T-helper 2 cell treated with Interferon-gamma antibody and Interleukin-4, amounts not matched to agents 100 ng/mL and 5 ng/mL, for 36 hours (primary cell): ENCODE measurements around the gene JPT1. TPM values are rescaled to one million over a fixed set of nuclear protein-coding genes. Genes with fewer than 3 reads are reported as not detected.
"Not testable (repeated sequence)": the region's sequence is repeated elsewhere in the genome, so short reads cannot be mapped to it uniquely, and the experiment has no call there.

Experiments
- intact Hi-C: fragments of 100-400 bp; cut with micrococcal nuclease; formaldehyde crosslinking; loops from one replicate; pipeline ENCODE4 v1.15.1; 2023
- total RNA-seq: library from RNA; stranded (reverse); gene quantifications from 2 replicates; pipeline ENCODE4 v1.2.3, GENCODE V29; 2022

Gene JPT1
- total RNA-seq, 1 donor from 2014 or later: 259 TPM

DNA sequence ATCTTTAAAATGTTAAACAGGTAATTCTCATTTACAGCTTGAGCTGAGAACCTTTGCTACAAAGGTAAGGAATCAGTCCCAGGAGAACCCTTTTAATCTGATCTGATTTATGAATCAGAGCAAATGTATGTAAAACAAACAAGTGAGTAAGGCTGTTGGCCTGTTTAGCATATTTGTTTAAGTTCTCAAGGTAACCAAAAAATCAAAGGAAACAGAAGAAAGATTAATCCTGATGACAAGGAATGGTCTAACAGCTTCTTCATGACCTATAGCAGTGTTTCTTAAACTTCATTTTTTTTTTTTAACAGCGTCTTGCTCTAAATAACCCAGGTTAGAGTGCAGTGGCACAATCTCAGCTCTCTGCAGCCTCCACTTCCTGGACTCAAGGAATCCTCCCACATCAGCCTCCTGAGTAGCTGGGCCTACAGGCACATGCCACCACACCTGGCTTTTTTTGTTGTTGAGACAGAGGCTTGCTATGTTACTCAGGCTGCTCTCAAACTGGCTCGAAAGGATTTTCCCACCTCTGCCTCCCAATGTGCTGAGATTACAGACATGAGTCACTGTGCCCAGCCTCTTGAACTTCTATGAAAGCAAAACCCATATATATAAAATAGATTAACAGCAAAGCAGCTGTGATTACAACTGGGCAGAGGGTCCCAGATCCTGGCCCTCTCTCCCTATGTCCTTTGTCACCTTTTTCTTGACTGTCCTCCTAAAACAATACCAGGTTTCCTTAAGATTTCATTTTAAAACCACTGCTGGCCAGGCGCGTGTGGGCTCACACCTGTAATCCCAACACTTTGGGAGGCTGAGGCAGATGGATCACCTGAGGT lies 5.1 kb upstream of the JPT1 start:
- intact Hi-C loops: no loop called here

DNA sequence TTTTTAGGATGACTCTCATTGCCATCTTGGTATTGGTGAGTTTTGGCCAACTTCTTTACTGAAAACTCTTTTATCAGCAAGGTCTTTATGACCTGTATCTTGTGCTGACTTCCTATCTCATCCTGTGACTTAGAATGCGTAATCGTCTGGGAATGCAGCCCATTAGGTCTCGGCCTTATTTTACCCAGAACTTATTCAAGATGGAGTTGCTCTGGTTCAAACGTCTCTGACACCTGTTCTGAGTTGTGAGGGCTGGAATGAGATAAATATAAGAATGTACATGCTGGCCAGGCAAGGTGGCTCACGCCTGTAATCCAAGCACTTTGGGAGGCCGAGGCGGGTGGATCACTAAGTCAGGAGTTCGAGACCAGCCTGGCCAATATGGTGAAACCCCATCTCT lies 4.2 kb upstream of the JPT1 start:
- intact Hi-C loops: not testable (repeated sequence)

DNA sequence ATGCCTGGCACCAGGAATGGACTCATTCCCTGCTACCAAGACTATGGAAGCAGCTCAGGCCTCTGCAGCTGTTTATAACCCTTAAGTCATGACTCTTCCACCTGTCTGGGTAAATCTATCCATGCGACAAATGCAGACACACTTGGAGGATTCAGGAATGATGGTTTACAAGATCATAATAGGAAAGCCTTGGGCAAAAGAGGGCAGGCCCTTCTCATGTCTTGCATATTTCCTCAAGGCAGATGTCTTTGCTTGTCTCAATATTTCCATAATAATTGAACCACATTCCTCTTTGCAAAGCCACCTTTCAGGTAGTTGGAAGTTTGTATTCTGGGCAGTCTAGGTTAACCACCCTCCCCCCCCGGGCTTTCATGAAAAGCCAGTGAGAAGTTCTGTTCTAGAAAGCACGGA lies 884 bp upstream of the JPT1 start:
- intact Hi-C loops: loop anchor here (2.0 kb wide), 2 partner anchors 16 to 24 kb away; partner anchors contain the start of gene NT5C

DNA sequence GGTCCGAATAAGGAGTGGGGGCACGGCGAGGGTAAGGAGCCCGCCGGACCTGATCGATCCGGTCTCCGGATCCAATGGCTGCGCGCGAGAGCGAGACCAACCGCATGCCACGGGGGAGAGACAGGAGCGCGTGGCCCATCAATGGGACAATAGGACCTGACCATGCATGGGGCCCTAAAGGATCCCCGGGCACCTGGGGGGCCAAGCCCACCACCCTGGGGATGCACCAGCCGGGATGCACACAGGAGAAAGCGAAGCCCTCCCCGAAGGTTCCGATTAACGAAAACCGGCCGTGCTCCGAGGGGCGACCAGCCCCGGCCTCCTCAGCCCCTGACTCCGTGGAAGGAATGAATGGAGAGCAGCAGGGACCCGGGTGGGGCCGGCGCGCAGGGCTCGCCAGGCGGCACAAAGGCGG lies 525 bp downstream of the JPT1 start:
- intact Hi-C loops: loop anchor here (1.0 to 5.0 kb wide), 6 partner anchors 17 to 686 kb away; partner anchors contain the start of genes CD300A, NT5C and NUP85

GRCh38 chr17:75152922-75153779 lies 1.2 kb downstream of the JPT1 start:
- intact Hi-C loops: loop anchor here (5.0 kb wide), 2 partner anchors 41 to 686 kb away; partner anchors contain the start of gene CD300A

DNA sequence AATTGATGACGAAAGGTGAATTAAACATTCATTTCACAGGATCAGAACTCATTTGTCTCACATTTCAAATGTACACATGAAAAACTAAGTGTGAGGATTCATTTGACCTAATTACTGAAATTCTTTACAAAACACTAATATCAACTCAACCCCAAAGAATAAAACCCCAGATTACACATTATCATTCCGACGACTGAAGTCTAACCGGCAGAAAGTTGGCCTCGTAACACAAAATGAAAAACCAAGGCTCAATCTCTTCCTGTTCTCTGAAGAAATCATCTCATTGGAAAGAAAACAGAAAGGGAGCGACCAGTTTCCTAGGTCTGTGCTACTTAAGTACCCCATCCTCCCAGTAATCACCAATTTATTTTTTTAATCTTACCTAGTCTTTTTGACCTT lies 1.8 kb downstream of the JPT1 start:
- intact Hi-C loops: loop anchor here (5.0 kb wide), 2 partner anchors 40 to 685 kb away; partner anchors contain the start of gene CD300A

- intact Hi-C loops: loop anchor here (5.0 kb wide), 2 partner anchors 40 to 685 kb away; partner anchors contain the start of gene CD300A
These were observed 2.4 kb downstream of the JPT1 start for GRCh38 chr17:75151930-75152329.

DNA sequence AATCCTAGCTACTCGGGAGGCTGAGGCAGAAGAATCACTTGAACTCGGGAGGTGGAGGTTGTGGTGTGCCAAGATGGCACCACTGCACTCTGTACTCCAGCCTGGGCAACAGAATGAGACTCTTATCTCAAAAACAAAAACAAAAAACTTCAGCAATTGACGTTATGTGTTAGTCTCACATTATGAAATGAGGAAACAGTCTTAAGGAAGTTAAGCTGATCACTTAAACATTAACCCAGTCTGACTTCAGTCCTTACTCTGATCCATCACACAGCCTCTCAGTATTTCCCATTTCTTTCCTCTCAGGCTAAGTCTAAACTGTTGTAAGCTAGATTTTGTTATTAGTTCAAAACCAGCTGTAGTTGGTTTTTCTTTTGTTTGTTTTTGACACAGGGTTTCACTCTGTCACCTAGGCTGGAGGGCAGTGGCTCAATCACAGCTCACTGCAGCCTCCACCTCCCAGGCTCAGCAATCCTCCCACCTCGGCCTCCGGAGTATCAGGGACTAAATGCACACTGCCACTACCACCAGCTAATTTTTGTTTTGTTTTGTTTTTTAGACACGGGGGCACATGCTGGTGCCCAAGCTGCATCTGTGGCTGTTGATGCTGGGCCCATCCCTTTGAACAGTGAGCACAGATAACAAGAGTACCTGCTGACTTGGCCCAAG lies 6.3 kb downstream of the JPT1 start:
- intact Hi-C loops: no loop called here

DNA sequence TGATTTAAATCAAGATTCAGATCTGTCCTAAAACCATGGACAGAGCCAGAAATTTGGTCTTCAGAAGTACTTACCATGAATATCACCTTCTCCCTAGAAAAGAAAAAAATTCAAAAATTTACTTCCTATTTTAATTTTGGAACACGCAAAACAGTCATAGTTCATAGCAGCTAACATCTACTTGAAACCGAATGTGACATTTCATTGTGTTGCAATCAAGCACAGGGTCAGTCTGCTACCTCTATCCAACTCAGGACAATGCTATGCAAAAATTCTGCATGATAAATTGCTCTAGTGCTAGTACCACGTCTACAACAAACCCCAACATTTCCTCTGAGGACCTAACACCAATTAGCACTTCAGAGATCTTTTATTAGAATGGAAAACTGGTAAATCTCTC lies 7.7 kb downstream of the JPT1 start:
- intact Hi-C loops: no loop called here

DNA sequence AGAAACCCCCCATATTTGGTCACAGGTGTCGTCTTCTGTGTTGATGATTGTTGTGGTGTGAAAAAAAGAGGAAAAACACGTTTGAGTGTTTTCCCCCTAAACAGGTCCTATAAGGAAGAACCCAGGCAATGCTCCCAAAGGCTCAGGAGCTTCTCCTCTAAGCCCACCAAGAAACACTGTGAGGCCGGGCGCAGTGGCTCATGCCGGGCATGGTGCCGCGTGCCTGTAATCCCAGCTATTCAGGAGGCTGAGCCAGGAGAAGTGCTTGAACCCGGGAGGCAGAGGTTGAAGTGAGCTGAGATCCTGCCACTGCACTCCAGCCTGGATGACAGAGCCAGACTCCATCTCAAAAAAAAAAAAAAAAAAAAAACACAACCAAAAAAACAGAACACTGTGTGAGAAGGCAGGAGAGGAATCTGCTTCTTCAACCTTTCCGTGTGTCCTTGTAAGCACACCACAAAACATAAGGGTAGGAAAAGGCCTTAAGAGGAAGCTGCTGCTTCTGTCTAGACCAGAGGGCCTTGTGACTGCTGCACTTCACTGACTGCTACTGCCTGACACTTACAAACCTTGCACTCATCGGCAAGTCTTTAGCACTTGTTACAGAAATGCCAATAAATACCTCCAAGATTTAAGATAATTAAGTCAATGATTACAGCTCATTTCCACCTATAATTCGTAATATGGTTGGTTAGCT lies 9.3 kb downstream of the JPT1 start:
- intact Hi-C loops: no loop called here

DNA sequence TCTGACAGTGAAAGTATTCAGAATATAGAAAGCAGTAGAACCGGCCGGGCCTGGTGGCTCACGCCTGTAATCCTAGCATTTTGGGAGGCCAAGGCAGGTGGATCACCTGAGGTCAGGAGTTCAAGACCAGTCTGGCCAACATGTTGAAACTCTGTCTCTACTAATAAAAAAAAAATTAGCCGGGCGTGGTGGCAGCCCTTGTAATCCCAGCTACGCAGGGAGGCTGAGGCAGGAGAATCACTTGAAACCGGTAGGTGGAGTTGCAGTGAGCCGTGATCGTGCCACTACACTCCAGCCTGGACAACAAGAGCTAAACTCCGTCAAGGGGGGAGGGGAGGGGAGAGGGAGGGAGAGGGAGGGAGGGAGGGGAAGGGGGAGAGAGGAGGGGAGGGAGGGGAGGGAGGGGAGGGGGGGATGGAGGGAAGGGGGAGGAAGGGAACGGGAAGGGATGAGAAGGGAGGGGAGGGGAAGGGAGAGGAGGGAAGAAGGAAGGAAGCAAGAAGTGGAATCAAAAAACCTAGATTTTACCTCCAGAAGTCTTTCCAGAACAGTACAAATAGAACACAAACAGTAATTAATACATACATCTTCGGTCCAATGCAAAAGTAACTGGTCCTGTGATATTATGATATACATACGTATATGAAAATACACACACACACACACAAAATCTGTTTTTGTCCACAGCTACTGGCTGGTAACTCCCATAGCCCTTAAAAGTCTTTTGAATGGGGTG lies 11.9 kb downstream of the JPT1 start:
- intact Hi-C loops: no loop called here

DNA sequence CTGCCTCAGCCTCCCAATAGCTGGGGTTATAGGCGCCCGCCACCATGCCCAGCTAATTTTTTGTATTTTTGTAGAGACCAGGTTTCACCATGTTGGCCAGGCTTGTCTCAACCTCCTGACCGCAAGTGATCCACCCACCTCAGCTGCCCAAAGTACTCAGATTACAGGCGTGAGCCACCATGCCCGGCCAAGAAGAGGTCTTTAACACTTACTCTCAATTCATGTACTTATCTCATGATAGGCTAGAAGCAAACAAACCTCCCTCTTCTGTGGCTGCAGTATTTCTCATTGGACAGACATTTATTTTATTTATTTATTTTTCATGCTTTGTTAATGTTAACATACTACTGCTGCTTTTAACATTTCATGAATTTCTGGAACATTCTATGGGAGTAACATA lies 15.8 kb downstream of the JPT1 start:
- intact Hi-C loops: loop anchor here (10.0 kb wide), 1 partner anchor 74 kb away; no protein-coding TSS in a partner anchor

- intact Hi-C loops: loop anchor here (10.0 kb wide), 1 partner anchor 73 kb away; no protein-coding TSS in a partner anchor
These were observed 16.6 kb downstream of the JPT1 start for GRCh38 chr17:75137762-75138161.

DNA sequence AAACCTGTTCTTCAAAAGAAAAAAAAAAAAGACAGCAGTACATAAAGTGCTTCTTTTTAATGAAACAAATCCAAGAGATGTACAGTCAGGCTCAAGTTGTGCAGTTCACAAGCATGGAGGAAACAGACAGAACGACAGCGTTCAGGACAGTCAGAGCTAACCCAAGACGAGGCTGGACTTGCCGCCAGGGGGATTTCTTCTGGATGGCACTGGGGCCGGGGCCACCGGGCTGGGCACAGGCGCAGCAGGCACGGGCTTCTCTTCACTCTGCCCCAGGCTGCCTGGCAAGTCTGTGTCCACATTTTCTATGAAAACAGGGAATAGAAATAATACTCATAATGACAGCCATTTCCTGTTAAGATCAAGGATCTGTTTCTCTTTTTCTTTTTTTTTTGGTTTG lies 18.4 kb downstream of the JPT1 start:
- intact Hi-C loops: loop anchor here (10.0 kb wide), 1 partner anchor 71 kb away; no protein-coding TSS in a partner anchor

GRCh38 chr17:75135452-75135851 lies 18.9 kb downstream of the JPT1 start:
- intact Hi-C loops: loop anchor here (10.0 kb wide), 1 partner anchor 71 kb away; no protein-coding TSS in a partner anchor

DNA sequence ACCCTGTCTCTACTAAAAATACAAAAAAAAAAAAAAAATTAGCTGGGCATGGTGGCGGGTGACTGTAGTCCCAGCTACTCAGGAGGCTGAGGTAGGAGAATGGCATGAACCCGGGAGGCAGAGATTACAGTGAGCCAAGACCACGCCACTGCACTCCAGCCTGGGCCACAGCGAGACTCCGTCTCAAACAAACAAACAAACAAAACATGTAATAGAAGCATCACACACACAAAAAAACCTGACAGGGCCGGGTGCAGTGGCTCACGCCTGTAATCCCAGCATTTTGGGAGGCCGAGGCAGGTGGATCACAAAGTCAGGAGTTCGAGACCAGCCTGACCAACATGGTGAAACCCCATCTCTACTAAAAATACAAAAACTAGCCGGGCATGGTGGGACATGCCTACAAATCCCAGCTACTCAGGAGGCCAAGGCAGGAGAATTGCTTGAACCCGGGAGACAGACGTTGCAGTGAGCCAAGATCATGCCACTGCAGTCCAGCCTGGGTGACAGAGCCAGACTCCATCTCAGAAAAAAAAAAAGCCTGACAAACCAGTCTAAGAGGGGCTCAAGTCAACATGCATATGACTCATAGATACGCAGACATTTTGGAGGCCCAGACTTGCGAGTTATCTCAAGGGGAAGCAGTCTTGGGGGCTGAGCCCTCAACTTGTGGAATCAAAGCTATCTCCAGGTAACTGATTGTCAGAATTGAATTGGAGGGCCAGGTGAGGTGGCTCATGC lies 20.5 kb downstream of the JPT1 start:
- intact Hi-C loops: loop anchor here (5.0 to 10.0 kb wide), 2 partner anchors 69 kb away; no protein-coding TSS in a partner anchor

- intact Hi-C loops: loop anchor here (5.0 to 10.0 kb wide), 2 partner anchors 68 to 69 kb away; no protein-coding TSS in a partner anchor
These were observed 21.3 kb downstream of the JPT1 start for GRCh38 chr17:75133001-75133400.
